ENCODE data around the gene DEAF1. TPM values are rescaled to one million over a fixed set of nuclear protein-coding genes. Genes with fewer than 3 reads are reported as not detected.

DEAF1 gene
- 23.3 to 39.2 TPM (median 31.9 TPM) in 5 replicates for total RNA-seq (2022; extraction: Qiagen RNA extraction; ENCODE audit: low read depth)

GRCh38 chr11:694563-695287 is at the start of gene DEAF1:
DEAF1 (minus strand) TSS chr11:695222; CDS start chr11:695047, 175 bp downstream.

GRCh38 chr11:705646-706438 is 10.8 kb upstream of the DEAF1 start, which contains the start of gene EPS8L2:
EPS8L2 (plus strand) TSS chr11:706231; CDS start chr11:709408, 3,177 bp downstream.

GRCh38 chr11:695538-696248 is 671 bp upstream of the DEAF1 start, which contains the start of gene TMEM80:
TMEM80 (plus strand) TSS chr11:695816; CDS start chr11:695828, 12 bp downstream.

GRCh38 chr11:636511-637332 is 58.3 kb downstream of the DEAF1 start, which contains the start of gene DRD4:
DRD4 (plus strand) TSS chr11:637269; CDS start chr11:637305, 36 bp downstream.

GRCh38 chr11:626475-627307 is 68.3 kb downstream of the DEAF1 start, which contains the start of gene SCT:
SCT (minus strand) TSS chr11:627181; CDS start chr11:627143, 38 bp downstream.

GRCh38 chr11:624705-625635 is 70.1 kb downstream of the DEAF1 start, which contains the start of gene CDHR5:
CDHR5 (minus strand) TSS chr11:624955; CDS start chr11:624902, 53 bp downstream.

GRCh38 chr11:615504-616319 is 79.3 kb downstream of the DEAF1 start, which contains the start of gene IRF7:
IRF7 (minus strand) TSS chr11:615950; CDS start chr11:615364, 586 bp downstream.

Other genes starting within 250 kb of the DEAF1 start
- gene PTDSS2, start 244.9 kb downstream of the DEAF1 start, total RNA-seq (2022; extraction: Qiagen RNA extraction; ENCODE audit: low read depth) = 32.2 to 50.9 TPM (median 44.1 TPM) in 5 replicates
- 132 to 175 TPM (median 155 TPM) in 5 replicates for gene RNH1, start 188.0 kb downstream of the DEAF1 start, total RNA-seq (2022; extraction: Qiagen RNA extraction; ENCODE audit: low read depth)
- gene HRAS, start 159.6 kb downstream of the DEAF1 start, total RNA-seq (2022; extraction: Qiagen RNA extraction; ENCODE audit: low read depth) = 108 to 150 TPM (median 128 TPM) in 5 replicates
- gene LRRC56, start 157.7 kb downstream of the DEAF1 start, total RNA-seq (2022; extraction: Qiagen RNA extraction; ENCODE audit: low read depth) = 0.40 to 0.70 TPM (median 0.55 TPM) in 5 replicates
- 2.1 to 2.9 TPM (median 2.2 TPM) in 5 replicates for gene LMNTD2, start 134.5 kb downstream of the DEAF1 start, total RNA-seq (2022; extraction: Qiagen RNA extraction; ENCODE audit: low read depth)
- 30.2 to 36.0 TPM (median 31.5 TPM) in 5 replicates for gene RASSF7, start 134.3 kb downstream of the DEAF1 start, total RNA-seq (2022; extraction: Qiagen RNA extraction; ENCODE audit: low read depth)
- 28.2 to 38.2 TPM (median 34.3 TPM) in 5 replicates for gene PHRF1, start 118.8 kb downstream of the DEAF1 start, total RNA-seq (2022; extraction: Qiagen RNA extraction; ENCODE audit: low read depth)
- gene IRF7, start 79.3 kb downstream of the DEAF1 start, total RNA-seq (2022; extraction: Qiagen RNA extraction; ENCODE audit: low read depth) = 4.0 to 7.8 TPM (median 6.7 TPM) in 5 replicates
- 0.02 to 0.05 TPM in 2 of 5 replicates, not detected in the others for gene CDHR5, start 70.3 kb downstream of the DEAF1 start, total RNA-seq (2022; extraction: Qiagen RNA extraction; ENCODE audit: low read depth)
- not detected in 5 replicates for gene SCT, start 68.0 kb downstream of the DEAF1 start, total RNA-seq (2022; extraction: Qiagen RNA extraction; ENCODE audit: low read depth)
- gene DRD4, start 58.0 kb downstream of the DEAF1 start, total RNA-seq (2022; extraction: Qiagen RNA extraction; ENCODE audit: low read depth) = 0.17 to 0.43 TPM (median 0.24 TPM) in 5 replicates
- gene TMEM80, start 594 bp upstream of the DEAF1 start, total RNA-seq (2022; extraction: Qiagen RNA extraction; ENCODE audit: low read depth) = 8.4 to 10.9 TPM (median 9.5 TPM) in 5 replicates
- 71.0 to 121 TPM (median 114 TPM) in 5 replicates for gene EPS8L2, start 11.0 kb upstream of the DEAF1 start, total RNA-seq (2022; extraction: Qiagen RNA extraction; ENCODE audit: low read depth)
- gene TALDO1, start 52.2 kb upstream of the DEAF1 start, total RNA-seq (2022; extraction: Qiagen RNA extraction; ENCODE audit: low read depth) = 427 to 504 TPM (median 430 TPM) in 5 replicates
- 37.5 to 49.3 TPM (median 45.9 TPM) in 5 replicates for gene GATD1, start 82.3 kb upstream of the DEAF1 start, total RNA-seq (2022; extraction: Qiagen RNA extraction; ENCODE audit: low read depth)
- 0.81 to 2.3 TPM (median 1.6 TPM) in 5 replicates for gene CEND1, start 94.9 kb upstream of the DEAF1 start, total RNA-seq (2022; extraction: Qiagen RNA extraction; ENCODE audit: low read depth)
- gene SLC25A22, start 103.1 kb upstream of the DEAF1 start, total RNA-seq (2022; extraction: Qiagen RNA extraction; ENCODE audit: low read depth) = 24.3 to 40.1 TPM (median 33.7 TPM) in 5 replicates
- gene PIDD1, start 110.0 kb upstream of the DEAF1 start, total RNA-seq (2022; extraction: Qiagen RNA extraction; ENCODE audit: low read depth) = 9.7 to 16.8 TPM (median 13.3 TPM) in 5 replicates
- 1,681 to 2,398 TPM (median 2,293 TPM) in 5 replicates for gene RPLP2, start 114.7 kb upstream of the DEAF1 start, total RNA-seq (2022; extraction: Qiagen RNA extraction; ENCODE audit: low read depth)
- gene PNPLA2, start 123.7 kb upstream of the DEAF1 start, total RNA-seq (2022; extraction: Qiagen RNA extraction; ENCODE audit: low read depth) = 40.4 to 57.7 TPM (median 52.1 TPM) in 5 replicates
- 3.1 to 4.7 TPM (median 3.6 TPM) in 5 replicates for gene CRACR2B, start 132.7 kb upstream of the DEAF1 start, total RNA-seq (2022; extraction: Qiagen RNA extraction; ENCODE audit: low read depth)
- 728 to 834 TPM (median 790 TPM) in 5 replicates for gene CD151, start 137.7 kb upstream of the DEAF1 start, total RNA-seq (2022; extraction: Qiagen RNA extraction; ENCODE audit: low read depth)
- 546 to 649 TPM (median 614 TPM) in 5 replicates for gene POLR2L, start 147.3 kb upstream of the DEAF1 start, total RNA-seq (2022; extraction: Qiagen RNA extraction; ENCODE audit: low read depth)
- gene TSPAN4, start 147.6 kb upstream of the DEAF1 start, total RNA-seq (2022; extraction: Qiagen RNA extraction; ENCODE audit: low read depth) = 132 to 188 TPM (median 168 TPM) in 5 replicates
- 74.3 to 81.3 TPM (median 76.0 TPM) in 5 replicates for gene CHID1, start 215.6 kb upstream of the DEAF1 start, total RNA-seq (2022; extraction: Qiagen RNA extraction; ENCODE audit: low read depth)
- 28.5 to 41.5 TPM (median 36.3 TPM) in 5 replicates for gene AP2A2, start 230.6 kb upstream of the DEAF1 start, total RNA-seq (2022; extraction: Qiagen RNA extraction; ENCODE audit: low read depth)

Measured in A549 treated with DMSO at 1 μM for 4 hours (cell line).